OCI-LY7 (cell line): ENCODE measurements around the gene FRMD8. TPM values are rescaled to one million over a fixed set of nuclear protein-coding genes. Genes with fewer than 3 reads are reported as not detected.

Experiments used
- BruUV-seq: library from RNA; stranded (reverse); fragments of 400-500 nt; replicated peaks from 2 replicates; lab custom pipeline; 2021; lab: Mats Ljungman, UMichigan
- CTCF ChIA-PET: fragments of 300-600 bp; sonication (Branson Sonifier 250); formaldehyde crosslinking; loops from one replicate; lab custom pipeline; 2022; ENCODE audit warnings: antibody characterized with exemption; ENCODE audit not compliant: unreplicated experiment; lab: Charles Lee
- POLR2A ChIA-PET: fragments of 300-600 bp; sonication (Branson Sonifier 250); formaldehyde crosslinking; loops from one replicate; lab custom pipeline; 2022; ENCODE audit warnings: antibody characterized with exemption; lab: Charles Lee
- DNase-seq: peaks from one replicate; pipeline ENCODE4 v3.0.0-alpha.2; 2015; ENCODE audit warnings: low spot score
- H2AFZ ChIP-seq: fragments of 200-600 bp; sonication (generic), shearing (Covaris generic); 2 replicates; pipeline ENCODE4 v1.6.1; 2014; ENCODE audit warnings: mild to moderate bottlenecking, antibody characterized with exemption, low read length, moderate library complexity
- H3K27ac ChIP-seq: fragments of 200-600 bp; sonication (generic); 2 replicates; pipeline ENCODE4 v1.5.1; 2014; ENCODE audit warnings: mixed run types, low read depth, mild to moderate bottlenecking, moderate library complexity, low read length, inconsistent platforms; ENCODE audit not compliant: poor library complexity, severe bottlenecking
- H3K36me3 ChIP-seq: fragments of 200-600 bp; sonication (generic); 2 replicates; pipeline ENCODE4 v1.6.1; 2014; ENCODE audit warnings: mild to moderate bottlenecking, antibody characterized with exemption, low read length, moderate library complexity, mixed read lengths; ENCODE audit not compliant: insufficient read depth
- H3K4me1 ChIP-seq: fragments of 200-600 bp; sonication (generic); 2 replicates; pipeline ENCODE4 v1.5.1; 2014; ENCODE audit warnings: mild to moderate bottlenecking, low read length; ENCODE audit not compliant: insufficient read depth, poor library complexity, severe bottlenecking
- H3K4me2 ChIP-seq: fragments of 200-600 bp; sonication (generic); 2 replicates; pipeline ENCODE4 v1.6.1; 2014; ENCODE audit warnings: mild to moderate bottlenecking, low read length
- H3K4me3 ChIP-seq: fragments of 200-600 bp; sonication (generic); 2 replicates; pipeline ENCODE4 v1.5.1; 2014; ENCODE audit warnings: mild to moderate bottlenecking, low read depth, low read length; ENCODE audit not compliant: poor library complexity, severe bottlenecking
- H3K79me2 ChIP-seq: fragments of 200-600 bp; sonication (generic); 2 replicates; pipeline ENCODE4 v1.6.1; 2016; ENCODE audit warnings: low read depth, mild to moderate bottlenecking, low read length, moderate library complexity, mixed read lengths; ENCODE audit not compliant: insufficient read depth
- H3K9me2 ChIP-seq: fragments of 200-600 bp; sonication (generic); 2 replicates; pipeline ENCODE4 v1.6.1; 2016; ENCODE audit warnings: mild to moderate bottlenecking, low read length, mixed read lengths; ENCODE audit not compliant: insufficient read depth
- H3K9me3 ChIP-seq: fragments of 200-600 bp; sonication (generic); 2 replicates; pipeline ENCODE4 v1.6.1; 2014; ENCODE audit warnings: mild to moderate bottlenecking, mixed run types, low read length, mixed read lengths
- H4K20me1 ChIP-seq: fragments of 200-600 bp; sonication (generic); 2 replicates; pipeline ENCODE4 v1.6.1; 2014; ENCODE audit warnings: mild to moderate bottlenecking, antibody characterized with exemption, low read length, moderate library complexity, mixed read lengths; ENCODE audit not compliant: insufficient read depth
- EZH2phosphoT487 ChIP-seq: fragments of 200-600 bp; sonication (generic); IDR thresholded peaks from 2 replicates; pipeline ENCODE4 v1.6.1; 2018; ENCODE audit warnings: low read depth, borderline replicate concordance, mild to moderate bottlenecking, mixed run types, antibody characterized with exemption, low read length, moderate library complexity, mixed read lengths
- intact Hi-C: fragments of 100-400 bp; cut with micrococcal nuclease; formaldehyde crosslinking; loops from one replicate; pipeline ENCODE4 v1.10.0; 2022; ENCODE audit not compliant: unreplicated experiment
- total RNA-seq, 2 experiments: library from RNA; depleted of rRNA in 1 of 2; stranded (reverse); fragments of >200 nt in 1 of 2; shearing (Covaris generic) in 1 of 2; gene quantifications; 2 replicates each; pipeline ENCODE4 v1.2.3, GENCODE V29; 2014 to 2022
- TF ChIP-seq, protein P1 (sequence below): fragments of 200-600 bp; sonication (generic); conservative IDR thresholded peaks from 2 replicates; pipeline ENCODE4 v1.5.1; 2014; ENCODE audit warnings: mild to moderate bottlenecking, antibody characterized with exemption, low read length, moderate library complexity, mixed read lengths

The FRMD8 gene
- total RNA-seq, 2 experiments from 2014 or later: 37.6 to 55.8 TPM

DNA sequence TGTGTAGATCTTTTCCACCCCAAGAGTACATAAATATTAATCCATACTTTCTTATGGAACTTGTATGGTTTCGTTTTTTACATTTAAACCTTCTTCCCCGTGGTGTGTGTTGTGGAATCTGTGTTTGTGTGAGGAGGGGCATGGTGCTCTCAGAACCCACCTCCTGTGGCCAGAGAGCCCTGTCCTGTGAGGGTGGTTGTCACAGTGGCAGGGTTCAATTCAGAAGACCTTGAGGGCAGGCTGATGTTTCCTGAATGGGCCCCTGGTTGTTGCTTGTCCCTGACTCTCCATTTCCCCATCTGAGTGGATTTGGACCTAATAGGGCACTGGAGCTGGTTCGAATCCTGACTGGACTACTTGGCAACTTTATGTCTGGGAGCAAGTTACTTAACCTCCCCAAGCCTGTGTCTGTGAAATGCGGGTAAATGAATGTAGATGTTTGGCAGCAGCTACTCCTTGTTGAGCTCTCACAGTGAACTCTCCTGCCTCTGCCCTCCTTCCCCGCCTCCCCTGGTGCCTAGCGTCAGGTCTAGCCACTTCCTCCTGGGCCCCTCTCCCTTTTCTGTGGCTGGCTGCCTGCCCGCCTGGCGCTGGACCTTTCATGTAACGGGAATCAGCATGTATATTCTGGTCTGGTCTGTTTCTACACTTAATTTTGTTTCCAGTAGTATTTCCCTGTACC, 43.4 kb downstream of the FRMD8 start:
- TF ChIP-seq, protein P1, sequence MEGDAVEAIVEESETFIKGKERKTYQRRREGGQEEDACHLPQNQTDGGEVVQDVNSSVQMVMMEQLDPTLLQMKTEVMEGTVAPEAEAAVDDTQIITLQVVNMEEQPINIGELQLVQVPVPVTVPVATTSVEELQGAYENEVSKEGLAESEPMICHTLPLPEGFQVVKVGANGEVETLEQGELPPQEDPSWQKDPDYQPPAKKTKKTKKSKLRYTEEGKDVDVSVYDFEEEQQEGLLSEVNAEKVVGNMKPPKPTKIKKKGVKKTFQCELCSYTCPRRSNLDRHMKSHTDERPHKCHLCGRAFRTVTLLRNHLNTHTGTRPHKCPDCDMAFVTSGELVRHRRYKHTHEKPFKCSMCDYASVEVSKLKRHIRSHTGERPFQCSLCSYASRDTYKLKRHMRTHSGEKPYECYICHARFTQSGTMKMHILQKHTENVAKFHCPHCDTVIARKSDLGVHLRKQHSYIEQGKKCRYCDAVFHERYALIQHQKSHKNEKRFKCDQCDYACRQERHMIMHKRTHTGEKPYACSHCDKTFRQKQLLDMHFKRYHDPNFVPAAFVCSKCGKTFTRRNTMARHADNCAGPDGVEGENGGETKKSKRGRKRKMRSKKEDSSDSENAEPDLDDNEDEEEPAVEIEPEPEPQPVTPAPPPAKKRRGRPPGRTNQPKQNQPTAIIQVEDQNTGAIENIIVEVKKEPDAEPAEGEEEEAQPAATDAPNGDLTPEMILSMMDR: no peak
- no peak for TF ChIP-seq EZH2phosphoT487
- intact Hi-C loops: no loop called here
- peaks cover 89% of the 10 kb centered on the region for H3K4me1 ChIP-seq
- no peak overlapping the region for H2AFZ ChIP-seq
- DNase-seq: peak; percentile 70
- H3K4me2 ChIP-seq: peak overlapping the region; percentile 91
- no peaks in the 10 kb centered on the region for H3K9me2 ChIP-seq
- no peaks in the 10 kb centered on the region for H3K9me3 ChIP-seq
- ChIA-PET POLR2A (interaction anchor here (0.7 to 1.7 kb wide), 7 partner anchors 10 to 69 kb away, joined by 3 to 18 read pairs (median 3); partner anchors contain the start of gene MALAT1), CTCF (no interaction called here)
- peaks cover 15% of the 10 kb centered on the region for H4K20me1 ChIP-seq
- H3K36me3 ChIP-seq: peaks cover 28% of the 10 kb centered on the region
- BruUV-seq: no TSS peak
- H3K4me3 ChIP-seq: peak overlapping the region; percentile 73
- H3K79me2 ChIP-seq: peaks cover 97% of the 10 kb centered on the region
- peak overlapping the region; percentile 97 for H3K27ac ChIP-seq

DNA sequence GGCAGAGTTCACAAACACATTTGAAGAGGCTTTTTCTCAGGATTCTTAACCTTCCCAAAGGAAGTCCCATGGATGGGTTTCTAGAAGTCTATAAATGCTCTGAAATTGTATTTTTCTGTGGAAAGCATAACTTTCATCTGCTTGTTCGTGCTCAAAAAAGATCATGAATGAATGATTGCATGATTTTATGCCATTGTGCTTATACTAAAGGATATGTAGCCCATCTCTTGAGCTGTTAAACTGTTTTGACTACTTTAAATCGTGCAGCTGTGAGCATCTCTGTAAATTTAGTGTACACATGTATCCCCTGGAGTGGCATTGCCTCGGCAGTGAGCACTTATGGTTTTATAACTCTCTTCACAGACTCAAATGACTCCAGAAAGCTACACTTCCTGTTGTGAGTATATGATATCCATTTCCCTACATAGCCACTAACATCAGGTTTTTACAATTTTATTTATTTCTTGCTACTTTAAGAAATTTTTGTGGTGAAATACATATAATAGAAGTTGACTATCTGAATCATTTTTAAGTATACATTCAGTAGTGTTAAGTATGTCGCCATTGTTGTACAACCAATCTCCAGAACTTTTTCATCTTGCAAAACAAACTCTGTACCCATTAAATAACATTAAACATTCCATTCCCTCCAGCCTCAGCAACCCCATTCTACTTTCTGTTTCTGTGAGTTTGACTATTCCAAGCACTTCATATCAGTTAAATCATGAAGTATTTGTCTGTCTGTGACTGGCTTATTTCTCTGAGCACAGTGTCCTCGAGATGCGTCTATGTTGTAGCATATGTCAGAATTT, 44.2 kb downstream of the FRMD8 start:
- POLR2A ChIA-PET: interaction anchor here (0.7 to 1.7 kb wide), 7 partner anchors 11 to 68 kb away, joined by 3 to 18 read pairs (median 3); partner anchors contain the start of gene MALAT1
- BruUV-seq: TSS peak; percentile 88
- H3K4me3 ChIP-seq: peak overlapping the region; percentile 73
- peak overlapping the region; percentile 97 for H3K27ac ChIP-seq
- peaks cover 27% of the 10 kb centered on the region for H3K36me3 ChIP-seq
- CTCF ChIA-PET: no interaction called here
- no peak overlapping the region for H2AFZ ChIP-seq
- peaks cover 10% of the 10 kb centered on the region for H4K20me1 ChIP-seq
- DNase-seq: peak; percentile 66
- peak overlapping the region; percentile 91 for H3K4me2 ChIP-seq
- TF ChIP-seq EZH2phosphoT487: no peak
- TF ChIP-seq, protein P1: no peak
- intact Hi-C loops: no loop called here
- H3K9me2 ChIP-seq: no peaks in the 10 kb centered on the region
- H3K9me3 ChIP-seq: no peaks in the 10 kb centered on the region
- H3K4me1 ChIP-seq: peaks cover 96% of the 10 kb centered on the region
- H3K79me2 ChIP-seq: peaks cover 90% of the 10 kb centered on the region
